Testis (tissue), 3 donors: Measurements from ENCODE around the gene LRRIQ4. TPM values are rescaled to one million over a fixed set of nuclear protein-coding genes. Genes with fewer than 3 reads are reported as not detected.

Experiments used
- DNase-seq: peaks from one replicate; pipeline ENCODE4 v3.0.0-alpha.2; 2019
- H3K27ac ChIP-seq, 2 donors: fragments of 200-600 bp; sonication (generic); one replicate each; pipeline ENCODE4 v1.5.1; 2019
- H3K27me3 ChIP-seq: fragments of 200-600 bp; sonication (generic); one replicate; pipeline ENCODE4 v1.5.1; 2019
- H3K36me3 ChIP-seq: fragments of 200-600 bp; sonication (generic); one replicate; pipeline ENCODE4 v1.5.1; 2017; ENCODE audit warnings: low read depth; ENCODE audit errors: missing control alignments
- H3K4me1 ChIP-seq: fragments of 200-600 bp; sonication (generic); one replicate; pipeline ENCODE4 v1.5.1; 2019
- H3K4me3 ChIP-seq, 2 donors: fragments of 200-600 bp; sonication (generic); one replicate each; pipeline ENCODE4 v1.5.1; 2017 to 2019
- H3K9me3 ChIP-seq: fragments of 200-600 bp; sonication (generic); one replicate; pipeline ENCODE4 v1.5.1; 2017
- POLR2A ChIP-seq: fragments of 450-650 bp; IDR thresholded peaks from one replicate; pipeline ENCODE4 v1.6.1; 2017; ENCODE audit warnings: antibody characterized with exemption, mild to moderate bottlenecking, moderate library complexity
- WGBS, 2 donors: methylation state at CpG; one replicate each; pipeline ENCODE4 v1.1.5; 2018; 5-methylcytosine and 5-hydroxymethylcytosine counted together
- intact Hi-C: fragments of 100-400 bp; cut with DNase I; formaldehyde crosslinking; loops from one replicate; pipeline ENCODE4 v1.15.1; 2023; ENCODE audit warnings: low total_unique reads
- polyA plus RNA-seq: library from polyadenylated mRNA; stranded (reverse); fragments of 350-450 nt; fragmentation: Illumina TruSeq; extraction: RNeasy Lipid Tissue Mini Kit (QIAGEN cat#74804); gene quantifications from one replicate; pipeline ENCODE4 v1.2.3, GENCODE V29; 2014; ENCODE audit warnings: low read depth, low replicate concordance; ENCODE audit not compliant: insufficient read depth
- total RNA-seq, 2 donors: library from RNA; depleted of rRNA; stranded (reverse); fragments of >200 nt; gene quantifications; one replicate each; pipeline ENCODE4 v1.2.3, GENCODE V29; 2016
- TF ChIP-seq, protein P1 (sequence below), 3 experiments: fragments of 450-650 bp in 2 of 3; fragments of 200-600 bp in 1 of 3; sonication (generic) in 1 of 3; IDR thresholded peaks; one replicate each; pipeline ENCODE4 v1.5.1; 2016 to 2019; ENCODE audit warnings: antibody characterized with exemption in 3 of 3, mild to moderate bottlenecking in 2 of 3, moderate library complexity in 1 of 3

Gene LRRIQ4
- total and polyA plus RNA-seq, 3 donors from 2014 or later = 0.68 to 3.4 (median 1.3) TPM

DNA sequence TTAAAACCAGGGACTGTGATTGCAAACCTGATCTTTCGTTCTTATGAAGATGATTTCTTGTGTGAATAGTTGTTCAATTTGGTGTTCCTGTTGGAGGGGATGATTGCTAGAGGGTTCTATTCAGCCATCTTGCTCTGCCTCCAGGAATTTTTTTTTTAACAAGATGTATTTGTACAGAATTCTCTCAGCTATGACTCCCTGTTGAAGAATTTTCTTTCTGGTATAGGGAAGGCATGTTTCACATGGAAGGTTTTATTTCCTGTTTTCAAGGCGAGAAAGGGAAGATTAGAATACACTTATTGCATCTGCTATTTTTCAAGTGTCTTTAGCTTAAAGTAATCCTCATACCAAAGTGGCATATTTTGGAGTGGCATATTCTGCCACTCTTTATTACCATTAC is 5.6 kb downstream of the LRRIQ4 start:
- Histone ChIP-seq H3K4me1 (no peaks in the 10 kb centered on the region), H3K36me3 (no peaks in the 10 kb centered on the region), H3K27me3 (no peaks in the 10 kb centered on the region), H3K9me3 (no peaks in the 10 kb centered on the region), H3K4me3 (no peak overlapping the region), H3K27ac (no peak overlapping the region)
- no peak for TF ChIP-seq POLR2A
- TF ChIP-seq, protein P1, sequence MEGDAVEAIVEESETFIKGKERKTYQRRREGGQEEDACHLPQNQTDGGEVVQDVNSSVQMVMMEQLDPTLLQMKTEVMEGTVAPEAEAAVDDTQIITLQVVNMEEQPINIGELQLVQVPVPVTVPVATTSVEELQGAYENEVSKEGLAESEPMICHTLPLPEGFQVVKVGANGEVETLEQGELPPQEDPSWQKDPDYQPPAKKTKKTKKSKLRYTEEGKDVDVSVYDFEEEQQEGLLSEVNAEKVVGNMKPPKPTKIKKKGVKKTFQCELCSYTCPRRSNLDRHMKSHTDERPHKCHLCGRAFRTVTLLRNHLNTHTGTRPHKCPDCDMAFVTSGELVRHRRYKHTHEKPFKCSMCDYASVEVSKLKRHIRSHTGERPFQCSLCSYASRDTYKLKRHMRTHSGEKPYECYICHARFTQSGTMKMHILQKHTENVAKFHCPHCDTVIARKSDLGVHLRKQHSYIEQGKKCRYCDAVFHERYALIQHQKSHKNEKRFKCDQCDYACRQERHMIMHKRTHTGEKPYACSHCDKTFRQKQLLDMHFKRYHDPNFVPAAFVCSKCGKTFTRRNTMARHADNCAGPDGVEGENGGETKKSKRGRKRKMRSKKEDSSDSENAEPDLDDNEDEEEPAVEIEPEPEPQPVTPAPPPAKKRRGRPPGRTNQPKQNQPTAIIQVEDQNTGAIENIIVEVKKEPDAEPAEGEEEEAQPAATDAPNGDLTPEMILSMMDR (IDR thresholded peaks at IDR 0.05) = no peak
- no peak for DNase-seq
- intact Hi-C loops = no loop called here
- WGBS, 2 donors = 91 to 94% methylated on average over 2 of the region's 2 CpGs

DNA sequence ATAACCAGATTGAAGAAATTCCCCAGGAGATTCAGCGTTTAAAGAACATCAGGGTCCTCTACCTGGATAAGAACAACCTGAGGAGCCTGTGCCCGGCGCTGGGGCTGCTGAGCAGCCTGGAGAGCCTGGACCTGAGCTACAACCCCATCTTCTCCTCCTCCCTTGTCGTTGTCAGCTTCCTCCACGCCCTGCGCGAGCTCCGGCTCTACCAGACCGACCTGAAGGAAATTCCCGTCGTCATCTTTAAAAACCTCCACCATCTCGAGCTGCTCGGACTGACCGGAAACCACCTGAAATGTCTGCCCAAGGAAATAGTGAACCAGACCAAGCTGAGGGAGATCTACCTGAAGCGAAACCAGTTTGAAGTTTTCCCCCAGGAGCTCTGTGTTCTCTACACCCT is 9.4 kb downstream of the LRRIQ4 start:
- TF ChIP-seq, protein P1 (IDR thresholded peaks at IDR 0.05) = no peak
- no peak for TF ChIP-seq POLR2A
- Histone ChIP-seq H3K4me3 (no peak overlapping the region), H3K27me3 (no peaks in the 10 kb centered on the region), H3K27ac (no peak overlapping the region), H3K9me3 (no peaks in the 10 kb centered on the region), H3K4me1 (no peaks in the 10 kb centered on the region), H3K36me3 (no peaks in the 10 kb centered on the region)
- 74 to 78% methylated on average over 14 to 15 of the region's 15 CpGs for WGBS, 2 donors
- intact Hi-C loops = no loop called here
- DNase-seq = no peak

DNA sequence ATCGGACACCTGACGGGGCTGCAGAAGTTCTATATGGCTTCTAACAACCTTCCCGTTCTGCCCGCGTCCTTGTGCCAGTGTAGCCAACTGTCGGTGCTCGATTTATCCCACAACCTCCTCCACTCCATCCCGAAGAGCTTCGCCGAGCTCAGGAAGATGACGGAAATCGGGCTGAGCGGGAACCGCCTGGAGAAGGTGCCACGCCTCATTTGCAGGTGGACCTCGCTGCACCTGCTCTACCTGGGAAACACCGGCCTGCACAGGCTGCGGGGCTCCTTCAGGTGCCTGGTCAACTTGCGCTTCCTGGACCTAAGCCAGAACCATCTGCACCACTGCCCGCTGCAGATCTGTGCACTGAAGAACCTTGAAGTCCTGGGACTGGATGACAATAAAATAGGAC is 9.9 kb downstream of the LRRIQ4 start:
- no peak for DNase-seq
- Histone ChIP-seq H3K4me3 (no peak overlapping the region), H3K4me1 (no peaks in the 10 kb centered on the region), H3K36me3 (no peaks in the 10 kb centered on the region), H3K9me3 (no peaks in the 10 kb centered on the region), H3K27ac (no peak overlapping the region), H3K27me3 (no peaks in the 10 kb centered on the region)
- intact Hi-C loops = no loop called here
- WGBS, 2 donors = 75 to 78% methylated on average over 20 of the region's 20 CpGs
- TF ChIP-seq POLR2A = no peak
- TF ChIP-seq, protein P1 (IDR thresholded peaks at IDR 0.05) = no peak

DNA sequence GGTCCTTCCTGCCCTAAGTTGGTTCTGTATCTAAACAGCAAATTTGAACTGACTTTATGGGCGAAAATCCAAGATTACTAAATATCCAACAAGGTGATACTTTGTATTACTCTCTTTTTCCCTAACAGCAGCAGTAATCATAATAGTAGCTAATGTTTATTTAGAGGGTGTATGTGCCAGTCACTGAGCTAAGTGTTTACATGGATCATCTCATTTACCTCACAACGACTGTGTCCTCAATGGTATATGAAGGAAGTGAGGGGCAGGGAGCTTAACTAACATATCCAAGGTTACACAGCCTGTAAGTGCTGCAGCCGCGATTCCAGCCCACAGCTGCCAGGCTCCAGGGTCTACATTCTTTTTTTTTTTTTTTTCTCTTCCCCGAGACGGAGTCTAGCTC is 10.3 kb downstream of the LRRIQ4 start:
- Histone ChIP-seq H3K4me1 (no peaks in the 10 kb centered on the region), H3K9me3 (no peaks in the 10 kb centered on the region), H3K36me3 (no peaks in the 10 kb centered on the region), H3K27ac (no peak overlapping the region), H3K4me3 (no peak overlapping the region), H3K27me3 (no peaks in the 10 kb centered on the region)
- 48 to 52% methylated on average over 6 of the region's 6 CpGs for WGBS, 2 donors
- intact Hi-C loops = no loop called here
- TF ChIP-seq POLR2A = no peak
- TF ChIP-seq, protein P1 (IDR thresholded peaks at IDR 0.05) = no peak
- DNase-seq = no peak

DNA sequence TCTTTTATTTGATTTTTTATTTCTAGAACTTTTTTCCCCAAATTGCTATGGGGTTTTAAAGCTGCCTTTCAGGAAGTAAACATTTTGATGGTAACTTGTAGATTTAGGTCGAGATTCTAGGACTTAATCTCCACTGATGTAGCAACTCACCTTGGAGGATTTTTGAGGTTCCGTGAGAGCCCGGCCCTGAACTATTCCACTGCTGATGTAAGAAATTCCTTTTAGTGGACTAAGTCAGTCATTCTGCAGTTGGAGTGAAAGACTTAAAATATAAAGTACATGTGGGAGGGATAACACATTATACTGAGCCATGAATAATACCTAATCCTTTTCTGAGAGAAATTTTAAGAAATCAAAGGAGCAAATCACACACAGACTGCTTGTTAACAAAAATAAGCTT is 12.6 kb downstream of the LRRIQ4 start:
- Histone ChIP-seq H3K27me3 (no peaks in the 10 kb centered on the region), H3K4me3 (no peak overlapping the region), H3K9me3 (no peaks in the 10 kb centered on the region), H3K4me1 (no peaks in the 10 kb centered on the region), H3K36me3 (no peaks in the 10 kb centered on the region), H3K27ac (no peak overlapping the region)
- intact Hi-C loops = no loop called here
- WGBS, 2 donors = 84 to 89% methylated on average over 3 of the region's 3 CpGs
- TF ChIP-seq POLR2A = no peak
- no peak for DNase-seq
